SK-N-SH treated with all-trans-retinoic acid at 6 μM for 48 hours (cell line): ENCODE measurements around the gene PBX3.
A peak's percentile ranks its signal among the peaks of the same experiment; 100 is the strongest.

Experiments used
- ATAC-seq: fragments of 200-7000 bp; cut with Tn5 transposase; 3 replicates; pipeline ENCODE4 v1.9.1; 2020; ENCODE audit warnings: mild to moderate bottlenecking, moderate library complexity
- ARNTL ChIP-seq: fragments of 450-650 bp; formaldehyde crosslinking; IDR thresholded peaks from 2 replicates; pipeline ENCODE4 v1.5.0; 2020; ENCODE audit warnings: low read depth, mild to moderate bottlenecking, moderate library complexity, borderline replicate concordance
- BACH2 ChIP-seq: fragments of 250-450 bp; sonication (Bioruptor Pico); IDR thresholded peaks from 2 replicates; pipeline ENCODE4 v1.9.0; 2021; ENCODE audit warnings: mild to moderate bottlenecking, borderline replicate concordance
- CREB5 ChIP-seq: fragments of 250-450 bp; sonication (Bioruptor Pico); IDR thresholded peaks from 2 replicates; pipeline ENCODE4 v1.5.1; 2020; ENCODE audit warnings: low read depth, mild to moderate bottlenecking, moderate library complexity
- ESRRG ChIP-seq: fragments of 250-450 bp; sonication (Bioruptor Pico); IDR thresholded peaks from 2 replicates; pipeline ENCODE4 v1.6.1; 2021; ENCODE audit warnings: mild to moderate bottlenecking
- GLIS3 ChIP-seq: fragments of 250-450 bp; sonication (Bioruptor Pico); IDR thresholded peaks from 2 replicates; pipeline ENCODE4 v1.5.0; 2020; ENCODE audit warnings: mild to moderate bottlenecking, moderate library complexity
- ISL1 ChIP-seq: fragments of 250-450 bp; sonication (Bioruptor Pico); IDR thresholded peaks from 2 replicates; pipeline ENCODE4 v2.1.2; 2022; ENCODE audit warnings: mild to moderate bottlenecking, moderate library complexity
- OSR1 ChIP-seq: fragments of 250-450 bp; sonication (Bioruptor Pico); IDR thresholded peaks from 2 replicates; pipeline ENCODE4 v1.8.0; 2022; ENCODE audit warnings: moderate library complexity, mild to moderate bottlenecking, inconsistent platforms
- PPARA ChIP-seq: fragments of 250-450 bp; sonication (Bioruptor Pico); IDR thresholded peaks from 2 replicates; pipeline ENCODE4 v1.5.0; 2020; ENCODE audit warnings: mild to moderate bottlenecking, borderline replicate concordance
- RARB ChIP-seq: fragments of 250-450 bp; sonication (Bioruptor Pico); IDR thresholded peaks from 2 replicates; pipeline ENCODE4 v1.8.0; 2021; ENCODE audit warnings: mild to moderate bottlenecking, moderate library complexity
- SNAI2 ChIP-seq: fragments of 250-450 bp; sonication (Bioruptor Pico); IDR thresholded peaks from 2 replicates; pipeline ENCODE4 v1.5.0; 2020; ENCODE audit warnings: mild to moderate bottlenecking, moderate library complexity
- TCF4 ChIP-seq: fragments of 250-450 bp; sonication (Bioruptor Pico); IDR thresholded peaks from 2 replicates; pipeline ENCODE4 v1.8.0; 2021; ENCODE audit warnings: mild to moderate bottlenecking, moderate library complexity, borderline replicate concordance
- TSHZ2 ChIP-seq: fragments of 250-450 bp; sonication (Bioruptor Pico); IDR thresholded peaks from 2 replicates; pipeline ENCODE4 v1.5.0; 2020; ENCODE audit warnings: mild to moderate bottlenecking, moderate library complexity
- ZFP3 ChIP-seq: fragments of 250-450 bp; sonication (Bioruptor Pico); IDR thresholded peaks from 2 replicates; pipeline ENCODE4 v1.5.0; 2020; ENCODE audit warnings: mild to moderate bottlenecking, moderate library complexity
- ZFP30 ChIP-seq: fragments of 450-650 bp; formaldehyde crosslinking; IDR thresholded peaks from 2 replicates; pipeline ENCODE4 v1.5.0; 2022; ENCODE audit warnings: mild to moderate bottlenecking, moderate library complexity
- ZNF70 ChIP-seq: fragments of 450-650 bp; formaldehyde crosslinking; IDR thresholded peaks from 2 replicates; pipeline ENCODE4 v1.5.0; 2020; ENCODE audit warnings: mild to moderate bottlenecking, moderate library complexity
- TF ChIP-seq, protein P1 (sequence below): fragments of 250-450 bp; sonication (Bioruptor Pico); IDR thresholded peaks from 2 replicates; pipeline ENCODE4 v1.8.0; 2020; ENCODE audit warnings: mild to moderate bottlenecking, moderate library complexity, borderline replicate concordance
- TF ChIP-seq, protein P2 (sequence below): fragments of 250-450 bp; sonication (Bioruptor Pico); IDR thresholded peaks from 2 replicates; pipeline ENCODE4 v1.5.1; 2021; ENCODE audit warnings: mild to moderate bottlenecking, moderate library complexity
- TF ChIP-seq, protein P3 (sequence below): fragments of 250-450 bp; sonication (Bioruptor Pico); IDR thresholded peaks from 2 replicates; pipeline ENCODE4 v1.8.0; 2021; ENCODE audit warnings: low read depth, mild to moderate bottlenecking, moderate library complexity, borderline replicate concordance

PBX3 gene

DNA sequence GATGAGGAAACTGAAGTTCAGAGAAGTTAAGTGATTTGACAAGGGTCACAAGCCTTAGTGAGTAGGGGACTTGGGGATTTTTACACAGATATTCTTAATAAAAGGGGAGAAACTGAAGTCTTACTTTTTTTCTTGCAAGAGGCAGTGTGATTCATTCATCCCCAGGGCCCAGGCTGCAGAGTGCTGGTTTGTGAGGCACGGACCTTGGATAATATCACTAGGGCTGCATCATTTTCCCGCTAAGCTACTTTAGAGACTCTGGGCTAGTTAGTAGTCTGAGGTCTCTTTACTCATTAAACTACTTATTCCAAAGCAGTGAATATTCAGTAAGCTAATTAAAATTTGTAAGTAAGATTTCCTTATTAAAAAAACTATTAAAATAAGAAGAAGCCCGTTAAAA, 195.0 kb downstream of the PBX3 start:
- ATAC-seq: no peak
- TF ChIP-seq ISL1 (CRISPR knock-in tag) (no peak), BACH2 (CRISPR knock-in tag) (no peak), TCF4 (CRISPR knock-in tag) (no peak), SNAI2 (no peak), ZNF70 (no peak), ESRRG (CRISPR knock-in tag) (no peak), PPARA (CRISPR knock-in tag) (no peak), OSR1 (CRISPR knock-in tag) (no peak), ZFP3 (no peak), ZFP30 (no peak), CREB5 (CRISPR knock-in tag) (no peak), ARNTL (CRISPR knock-in tag) (no peak), RARB (CRISPR knock-in tag) (no peak), GLIS3 (no peak), TSHZ2 (CRISPR knock-in tag) (no peak)
- TF ChIP-seq, protein P1, sequence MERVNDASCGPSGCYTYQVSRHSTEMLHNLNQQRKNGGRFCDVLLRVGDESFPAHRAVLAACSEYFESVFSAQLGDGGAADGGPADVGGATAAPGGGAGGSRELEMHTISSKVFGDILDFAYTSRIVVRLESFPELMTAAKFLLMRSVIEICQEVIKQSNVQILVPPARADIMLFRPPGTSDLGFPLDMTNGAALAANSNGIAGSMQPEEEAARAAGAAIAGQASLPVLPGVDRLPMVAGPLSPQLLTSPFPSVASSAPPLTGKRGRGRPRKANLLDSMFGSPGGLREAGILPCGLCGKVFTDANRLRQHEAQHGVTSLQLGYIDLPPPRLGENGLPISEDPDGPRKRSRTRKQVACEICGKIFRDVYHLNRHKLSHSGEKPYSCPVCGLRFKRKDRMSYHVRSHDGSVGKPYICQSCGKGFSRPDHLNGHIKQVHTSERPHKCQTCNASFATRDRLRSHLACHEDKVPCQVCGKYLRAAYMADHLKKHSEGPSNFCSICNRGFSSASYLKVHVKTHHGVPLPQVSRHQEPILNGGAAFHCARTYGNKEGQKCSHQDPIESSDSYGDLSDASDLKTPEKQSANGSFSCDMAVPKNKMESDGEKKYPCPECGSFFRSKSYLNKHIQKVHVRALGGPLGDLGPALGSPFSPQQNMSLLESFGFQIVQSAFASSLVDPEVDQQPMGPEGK (CRISPR knock-in tag): no peak
- TF ChIP-seq, protein P2, sequence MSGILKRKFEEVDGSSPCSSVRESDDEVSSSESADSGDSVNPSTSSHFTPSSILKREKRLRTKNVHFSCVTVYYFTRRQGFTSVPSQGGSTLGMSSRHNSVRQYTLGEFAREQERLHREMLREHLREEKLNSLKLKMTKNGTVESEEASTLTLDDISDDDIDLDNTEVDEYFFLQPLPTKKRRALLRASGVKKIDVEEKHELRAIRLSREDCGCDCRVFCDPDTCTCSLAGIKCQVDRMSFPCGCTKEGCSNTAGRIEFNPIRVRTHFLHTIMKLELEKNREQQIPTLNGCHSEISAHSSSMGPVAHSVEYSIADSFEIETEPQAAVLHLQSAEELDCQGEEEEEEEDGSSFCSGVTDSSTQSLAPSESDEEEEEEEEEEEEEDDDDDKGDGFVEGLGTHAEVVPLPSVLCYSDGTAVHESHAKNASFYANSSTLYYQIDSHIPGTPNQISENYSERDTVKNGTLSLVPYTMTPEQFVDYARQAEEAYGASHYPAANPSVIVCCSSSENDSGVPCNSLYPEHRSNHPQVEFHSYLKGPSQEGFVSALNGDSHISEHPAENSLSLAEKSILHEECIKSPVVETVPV (CRISPR knock-in tag): no peak
- TF ChIP-seq, protein P3, sequence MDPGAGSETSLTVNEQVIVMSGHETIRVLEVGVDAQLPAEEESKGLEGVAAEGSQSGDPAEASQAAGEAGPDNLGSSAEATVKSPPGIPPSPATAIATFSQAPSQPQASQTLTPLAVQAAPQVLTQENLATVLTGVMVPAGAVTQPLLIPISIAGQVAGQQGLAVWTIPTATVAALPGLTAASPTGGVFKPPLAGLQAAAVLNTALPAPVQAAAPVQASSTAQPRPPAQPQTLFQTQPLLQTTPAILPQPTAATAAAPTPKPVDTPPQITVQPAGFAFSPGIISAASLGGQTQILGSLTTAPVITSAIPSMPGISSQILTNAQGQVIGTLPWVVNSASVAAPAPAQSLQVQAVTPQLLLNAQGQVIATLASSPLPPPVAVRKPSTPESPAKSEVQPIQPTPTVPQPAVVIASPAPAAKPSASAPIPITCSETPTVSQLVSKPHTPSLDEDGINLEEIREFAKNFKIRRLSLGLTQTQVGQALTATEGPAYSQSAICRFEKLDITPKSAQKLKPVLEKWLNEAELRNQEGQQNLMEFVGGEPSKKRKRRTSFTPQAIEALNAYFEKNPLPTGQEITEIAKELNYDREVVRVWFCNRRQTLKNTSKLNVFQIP (CRISPR knock-in tag): no peak
- TF ChIP-seq, all 23 proteins: peak for 0

DNA sequence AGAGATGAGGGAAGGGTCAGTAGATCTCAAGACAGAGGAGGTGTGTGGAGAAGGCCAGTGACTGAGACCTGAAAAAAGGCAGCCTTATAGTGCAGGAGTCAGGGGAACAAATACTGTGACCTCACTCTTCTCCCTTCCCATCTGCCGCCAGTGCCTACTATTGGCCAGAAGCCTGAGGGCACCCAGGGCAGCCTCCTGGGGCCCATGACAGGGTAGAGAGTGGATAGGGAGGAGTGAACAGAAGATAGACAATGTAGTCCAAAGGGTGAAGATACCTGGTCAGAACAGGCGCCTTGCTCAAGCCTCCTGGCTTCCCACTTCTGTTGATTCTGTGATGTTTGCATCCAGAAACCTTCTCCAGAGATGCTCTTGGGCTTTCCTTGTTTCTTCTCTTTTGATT, 196.7 kb downstream of the PBX3 start:
- TF ChIP-seq SNAI2: no peak
- no peak; the same call in 2 of the 3 replicates for ATAC-seq

- ATAC-seq: no peak
- TF ChIP-seq, protein P3 (CRISPR knock-in tag): no peak
- TF ChIP-seq ZFP30: peak; percentile 96
Observed at GRCh38 chr9:125946397-125946796, 199.2 kb downstream of the PBX3 start.
